HG03060 (cell line): ENCODE measurements around the gene IFT81.
"Not testable (repeated sequence)": the region's sequence is repeated elsewhere in the genome, so short reads cannot be mapped to it uniquely, and the experiment has no call there.

Experiments
- ATAC-seq: cut with Tn5 transposase; IDR thresholded peaks from one replicate; pipeline ENCODE4 v1.9.1; 2021; ENCODE audit warnings: low read depth, moderate number of reproducible peaks; ENCODE audit not compliant: unreplicated experiment

The IFT81 gene

GRCh38 chr12:110235383-110235782, 111.2 kb downstream of the IFT81 start:
- no peak for ATAC-seq

- no peak for ATAC-seq
These were observed 119.1 kb downstream of the IFT81 start for GRCh38 chr12:110243227-110243626.

GRCh38 chr12:110244372-110244771, 120.2 kb downstream of the IFT81 start:
- no peak for ATAC-seq

GRCh38 chr12:110244829-110245228, 120.7 kb downstream of the IFT81 start:
- ATAC-seq, result no peak

GRCh38 chr12:110245369-110245772, 121.2 kb downstream of the IFT81 start:
- ATAC-seq, result no peak

- no peak for ATAC-seq
These were observed 122.6 kb downstream of the IFT81 start for GRCh38 chr12:110246636-110247339.

GRCh38 chr12:110247340-110248095, 123.4 kb downstream of the IFT81 start:
- ATAC-seq, result no peak

- no peak for ATAC-seq
These were observed 123.9 kb downstream of the IFT81 start for GRCh38 chr12:110248096-110248447.

GRCh38 chr12:110249105-110249504, 124.9 kb downstream of the IFT81 start:
- no peak for ATAC-seq

GRCh38 chr12:110249716-110250225, 125.6 kb downstream of the IFT81 start:
- no peak for ATAC-seq

- no peak for ATAC-seq
These were observed 127.2 kb downstream of the IFT81 start for GRCh38 chr12:110251381-110251780.

GRCh38 chr12:110252716-110253115, 128.6 kb downstream of the IFT81 start:
- no peak for ATAC-seq

- ATAC-seq, result no peak
These were observed 129.0 kb downstream of the IFT81 start for GRCh38 chr12:110253176-110253575.

GRCh38 chr12:110254971-110255540, 130.9 kb downstream of the IFT81 start:
- no peak for ATAC-seq

GRCh38 chr12:110255890-110256456, 131.8 kb downstream of the IFT81 start:
- ATAC-seq, result not testable (repeated sequence)

GRCh38 chr12:110256780-110257431, 132.7 kb downstream of the IFT81 start:
- ATAC-seq, result no peak

- ATAC-seq, result no peak
These were observed 134.3 kb downstream of the IFT81 start for GRCh38 chr12:110258466-110258865.

- ATAC-seq, result no peak
These were observed 138.6 kb downstream of the IFT81 start for GRCh38 chr12:110262442-110263388.

GRCh38 chr12:110266381-110266960, 142.3 kb downstream of the IFT81 start:
- ATAC-seq, result no peak
